ENCODE data around the gene WDR7. TPM values are rescaled to one million over a fixed set of nuclear protein-coding genes. Genes with fewer than 3 reads are reported as not detected.

The WDR7 gene
- total and polyA plus RNA-seq, 9 of the 15 experiments (the other 6 are each of a cell fraction or from before 2014, with no cell fraction given) = 1.4 to 9.4 (median 5.3) TPM

- TF ChIP-seq ZNF146 (CRISPR knock-in tag; IDR thresholded peaks at IDR 0.05; ENCODE audit: unreplicated experiment) (no peak), RBM17 (IDR thresholded peaks at IDR 0.05; ENCODE audit: borderline replicate concordance, low read depth, low read length) (no peak), AFF1 (IDR thresholded peaks at IDR 0.05; ENCODE audit: low read depth in 1 of 2, partially characterized antibody in 2 of 2) (no peak)
- TF ChIP-seq, protein P1, sequence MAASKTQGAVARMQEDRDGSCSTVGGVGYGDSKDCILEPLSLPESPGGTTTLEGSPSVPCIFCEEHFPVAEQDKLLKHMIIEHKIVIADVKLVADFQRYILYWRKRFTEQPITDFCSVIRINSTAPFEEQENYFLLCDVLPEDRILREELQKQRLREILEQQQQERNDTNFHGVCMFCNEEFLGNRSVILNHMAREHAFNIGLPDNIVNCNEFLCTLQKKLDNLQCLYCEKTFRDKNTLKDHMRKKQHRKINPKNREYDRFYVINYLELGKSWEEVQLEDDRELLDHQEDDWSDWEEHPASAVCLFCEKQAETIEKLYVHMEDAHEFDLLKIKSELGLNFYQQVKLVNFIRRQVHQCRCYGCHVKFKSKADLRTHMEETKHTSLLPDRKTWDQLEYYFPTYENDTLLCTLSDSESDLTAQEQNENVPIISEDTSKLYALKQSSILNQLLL (CRISPR knock-in tag; IDR thresholded peaks at IDR 0.05; ENCODE audit: borderline replicate concordance) = no peak
Observed at GRCh38 chr18:56891116-56891515, 240.0 kb downstream of the WDR7 start (continued).

- no TSS peak for BruUV-seq (replicated peaks)
- FAIRE-seq (no peak), ATAC-seq (no peak), DNase-seq (ENCODE audit: extremely low read depth in 1 of 4, low spot score in 3 of 4) (no peak)
- no peaks in the 10 kb centered on the region for H3K79me2 ChIP-seq (ENCODE audit: control insufficient read depth, insufficient read depth, low read length)
- H3K9me1 ChIP-seq (ENCODE audit: control insufficient read depth, insufficient read depth, low read length) = no peaks in the 10 kb centered on the region
- H3K4me2 ChIP-seq (ENCODE audit: insufficient read depth, low read length) = no peak overlapping the region
- H3K4me3 ChIP-seq = no peak overlapping the region
- H3K36me3 ChIP-seq (ENCODE audit: control insufficient read depth, insufficient read depth, low read length) = no peaks in the 10 kb centered on the region
- H3K9ac ChIP-seq (ENCODE audit: insufficient read depth in 1 of 2, low read depth in 2 of 2, low read length in 2 of 2) = no peak overlapping the region
- no peak overlapping the region for H2AFZ ChIP-seq (ENCODE audit: low read depth, low read length)
- POLR2A ChIA-PET = no interaction called here
- no peaks in the 10 kb centered on the region for H3K9me3 ChIP-seq (replicated peaks; ENCODE audit: control insufficient read depth, insufficient read depth, low read depth, low read length)
- in situ Hi-C loops (cut with MboI) (no loop called here), intact Hi-C loops (cut with micrococcal nuclease) (no loop called here)
- H3K27ac ChIP-seq (ENCODE audit: extremely low read depth, low read depth, low read length) = no peak overlapping the region
- CTCF ChIA-PET (ENCODE audit: low intra/inter-chr PET ratio) = no interaction called here
- no peaks in the 10 kb centered on the region for H3K27me3 ChIP-seq (ENCODE audit: control insufficient read depth in 2 of 2, insufficient read depth in 2 of 2, low read length in 2 of 2)
- 13% methylated on average over 1 of the region's 1 CpG for whole genome bisulfite sequencing (ENCODE audit: insufficient coverage, low coverage, missing lambda C conversion rate)
- H3K4me1 ChIP-seq (replicated peaks in 1 of 2; ENCODE audit: control insufficient read depth in 2 of 2, insufficient read depth in 2 of 2, low read length in 2 of 2) = no peaks in the 10 kb centered on the region
- H4K20me1 ChIP-seq (replicated peaks; ENCODE audit: control insufficient read depth, insufficient read depth, low read length) = no peaks in the 10 kb centered on the region
- no peak for TF ChIP-seq GABPB1 (CRISPR knock-in tag; IDR thresholded peaks at IDR 0.05)
- no peak for TF ChIP-seq PHB (CRISPR knock-in tag; IDR thresholded peaks at IDR 0.05)
- TF ChIP-seq PHF21A (IDR thresholded peaks at IDR 0.05; ENCODE audit: borderline replicate concordance, low read depth) = no peak
- TF ChIP-seq FOXA1 (IDR thresholded peaks at IDR 0.05; ENCODE audit: borderline replicate concordance) = no peak
- peak; percentile 40 for TF ChIP-seq ATF3 (IDR thresholded peaks at IDR 0.05)
- no peak for TF ChIP-seq ATF3 (CRISPR knock-in tag; conservative IDR thresholded peaks at IDR 0.05)
- TF ChIP-seq TBL1XR1 (IDR thresholded peaks at IDR 0.05; ENCODE audit: low read length in 2 of 2) = no peak
- no peak for TF ChIP-seq ZNF785 (CRISPR knock-in tag; IDR thresholded peaks at IDR 0.05)
- TF ChIP-seq ZBTB43 (CRISPR knock-in tag; IDR thresholded peaks at IDR 0.05) = no peak
Observed at GRCh38 chr18:56891870-56892269, 240.7 kb downstream of the WDR7 start.

All from K562 (cell line).